Activated CD4-positive, alpha-beta T cell treated with anti-CD3 and anti-CD28 coated beads, Interleukin-2, amount 50 U/mL, for 16 hours (primary cell): ENCODE data around the gene NCOA3.

Experiments used
- DNase-seq: peaks from one replicate; pipeline ENCODE4 v3.0.0-alpha.2; 2020

Gene NCOA3

GRCh38 chr20:47645632-47646031 is 143.9 kb downstream of the NCOA3 start:
- no peak for DNase-seq

GRCh38 chr20:47647994-47648393 is 146.3 kb downstream of the NCOA3 start:
- DNase-seq: no peak

DNA sequence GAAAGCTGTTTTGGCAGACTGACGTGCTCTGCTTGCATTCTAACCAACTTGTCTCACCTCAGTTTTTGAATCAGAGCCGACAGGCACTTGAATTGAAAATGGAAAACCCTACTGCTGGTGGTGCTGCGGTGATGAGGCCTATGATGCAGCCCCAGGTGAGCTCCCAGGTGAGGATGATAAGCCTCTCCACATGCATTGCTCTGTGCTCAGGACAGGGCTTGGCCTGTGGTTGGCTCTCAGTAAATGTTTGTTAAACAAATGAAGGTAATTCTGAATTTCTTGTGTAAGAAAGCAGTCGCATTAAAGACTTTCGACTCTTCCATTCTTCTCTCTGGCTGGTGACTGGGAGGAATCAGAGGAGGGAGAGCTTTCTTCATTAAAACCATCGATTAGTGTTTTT is 147.3 kb downstream of the NCOA3 start:
- DNase-seq: no peak

- no peak for DNase-seq
Observed at GRCh38 chr20:47652301-47652700, 150.6 kb downstream of the NCOA3 start.

DNA sequence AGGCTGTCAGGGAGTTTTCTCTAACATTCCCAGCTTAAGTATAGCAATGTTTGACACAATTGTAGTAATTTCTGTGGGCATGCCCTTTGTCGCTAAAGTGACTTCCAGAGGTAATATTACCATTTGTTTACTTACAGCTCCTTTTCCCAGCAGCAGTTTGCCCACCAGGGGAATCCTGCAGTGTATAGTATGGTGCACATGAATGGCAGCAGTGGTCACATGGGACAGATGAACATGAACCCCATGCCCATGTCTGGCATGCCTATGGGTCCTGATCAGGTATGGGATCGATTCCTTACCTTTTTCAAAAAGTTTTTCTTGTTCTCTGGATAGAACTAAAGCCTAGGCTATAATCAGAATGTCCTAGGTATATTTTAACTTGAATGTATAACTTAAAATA is 151.1 kb downstream of the NCOA3 start:
- no peak for DNase-seq

- no peak for DNase-seq
Observed at GRCh38 chr20:47653869-47654268, 152.2 kb downstream of the NCOA3 start.

DNA sequence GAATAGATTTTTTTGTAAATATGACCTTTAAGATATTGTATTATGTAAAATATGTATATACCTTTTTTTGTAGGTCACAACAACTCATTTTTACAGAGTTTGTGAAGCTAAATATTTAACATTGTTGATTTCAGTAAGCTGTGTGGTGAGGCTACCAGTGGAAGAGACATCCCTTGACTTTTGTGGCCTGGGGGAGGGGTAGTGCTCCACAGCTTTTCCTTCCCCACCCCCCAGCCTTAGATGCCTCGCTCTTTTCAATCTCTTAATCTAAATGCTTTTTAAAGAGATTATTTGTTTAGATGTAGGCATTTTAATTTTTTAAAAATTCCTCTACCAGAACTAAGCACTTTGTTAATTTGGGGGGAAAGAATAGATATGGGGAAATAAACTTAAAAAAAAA is 152.7 kb downstream of the NCOA3 start:
- no peak for DNase-seq

- no peak for DNase-seq
Observed at GRCh38 chr20:47655635-47656034, 153.9 kb downstream of the NCOA3 start.

GRCh38 chr20:47656318-47656717 is 154.6 kb downstream of the NCOA3 start:
- no peak for DNase-seq

- DNase-seq: no peak
Observed at GRCh38 chr20:47659904-47660601, 158.4 kb downstream of the NCOA3 start.

DNA sequence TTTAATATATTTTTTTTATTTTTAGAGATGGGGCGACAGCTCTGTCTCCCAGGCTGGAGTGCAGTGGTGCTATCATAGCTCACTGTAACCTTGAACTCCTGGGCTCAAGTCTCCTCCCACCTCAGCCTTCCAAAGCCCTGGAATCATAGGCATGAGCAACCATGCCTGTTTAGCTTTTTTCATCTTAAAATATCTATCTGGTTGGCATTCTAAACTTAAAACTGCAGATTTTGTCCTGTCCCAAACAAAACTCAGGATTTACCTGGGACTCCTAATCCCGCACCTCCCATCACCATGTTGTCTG is 158.9 kb downstream of the NCOA3 start:
- no peak for DNase-seq

DNA sequence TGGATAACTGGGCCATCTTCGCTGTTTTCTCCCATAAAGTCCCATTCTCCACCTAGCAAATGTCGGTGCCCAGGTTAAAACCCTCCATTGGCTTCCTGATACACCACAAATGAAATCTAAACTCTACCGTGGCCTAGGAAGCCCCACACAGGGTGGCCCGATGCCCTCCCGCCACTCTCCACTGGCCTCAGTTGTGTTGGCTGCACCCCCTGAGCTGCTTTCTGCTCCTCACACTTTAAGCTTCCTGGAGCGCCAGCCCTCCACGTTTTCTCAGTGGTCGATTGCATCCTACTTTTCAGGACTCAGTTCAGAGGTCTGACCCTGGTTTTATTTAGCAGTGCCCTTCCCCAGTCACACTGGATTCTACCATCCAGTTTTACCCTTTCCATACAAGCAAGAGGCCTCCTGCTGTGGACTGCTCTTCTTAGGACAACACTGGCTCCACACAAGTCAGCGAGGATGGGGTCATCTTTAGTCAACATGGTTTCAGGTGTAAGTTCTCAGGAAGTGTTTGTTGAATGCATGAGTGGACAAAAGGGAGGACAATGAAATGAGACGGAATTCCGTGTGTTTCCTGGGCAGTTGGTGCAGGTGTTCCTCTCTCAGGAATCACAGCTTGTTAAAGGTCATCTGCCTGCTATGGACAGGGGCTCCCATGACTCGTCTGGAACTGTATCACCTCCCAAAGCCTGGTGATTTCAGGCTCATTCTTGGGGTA is 159.5 kb downstream of the NCOA3 start:
- DNase-seq: no peak

- no peak for DNase-seq
Observed at GRCh38 chr20:47661714-47662113, 160.0 kb downstream of the NCOA3 start.

DNA sequence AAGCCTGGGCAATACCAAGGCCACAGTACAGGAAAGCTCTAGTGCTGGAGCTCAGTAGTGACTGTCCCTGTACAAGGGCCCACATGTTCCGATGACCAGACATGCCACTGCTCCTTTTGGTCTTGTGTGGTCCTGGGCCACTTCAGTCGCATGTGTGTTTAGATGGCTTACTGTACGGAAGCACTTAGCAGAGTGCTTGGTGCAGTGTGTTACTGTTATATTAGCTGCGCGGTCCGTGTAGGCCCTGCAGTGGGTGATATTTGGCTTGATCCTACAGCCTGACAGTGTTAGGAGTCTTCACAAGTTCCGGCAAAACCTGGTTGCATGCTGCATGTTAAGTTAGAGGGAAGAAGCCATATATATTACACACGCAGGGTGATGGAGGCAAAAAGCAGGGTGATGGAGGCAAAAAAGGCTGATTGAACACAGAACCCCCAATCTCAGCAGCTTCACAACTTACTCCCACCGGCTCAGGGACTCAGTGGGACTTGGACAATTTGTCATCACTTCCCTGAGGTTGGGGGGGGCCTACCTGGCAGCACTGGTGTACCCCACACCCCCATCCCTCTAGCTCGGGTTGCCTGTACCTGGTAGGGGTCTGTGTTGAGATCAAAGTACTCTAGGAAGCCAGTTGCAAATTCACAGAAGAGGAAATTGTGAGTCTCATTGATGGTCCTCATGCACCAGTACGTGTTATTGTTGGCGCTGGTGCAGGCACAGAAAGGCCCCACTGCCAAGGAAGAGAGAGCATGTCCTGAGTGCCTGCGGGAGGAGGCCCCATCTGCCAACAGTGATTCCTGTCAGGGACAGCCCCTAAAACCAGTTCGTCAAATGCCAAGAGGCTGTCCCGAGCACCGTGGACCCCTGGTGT is 161.0 kb downstream of the NCOA3 start:
- DNase-seq: no peak

DNA sequence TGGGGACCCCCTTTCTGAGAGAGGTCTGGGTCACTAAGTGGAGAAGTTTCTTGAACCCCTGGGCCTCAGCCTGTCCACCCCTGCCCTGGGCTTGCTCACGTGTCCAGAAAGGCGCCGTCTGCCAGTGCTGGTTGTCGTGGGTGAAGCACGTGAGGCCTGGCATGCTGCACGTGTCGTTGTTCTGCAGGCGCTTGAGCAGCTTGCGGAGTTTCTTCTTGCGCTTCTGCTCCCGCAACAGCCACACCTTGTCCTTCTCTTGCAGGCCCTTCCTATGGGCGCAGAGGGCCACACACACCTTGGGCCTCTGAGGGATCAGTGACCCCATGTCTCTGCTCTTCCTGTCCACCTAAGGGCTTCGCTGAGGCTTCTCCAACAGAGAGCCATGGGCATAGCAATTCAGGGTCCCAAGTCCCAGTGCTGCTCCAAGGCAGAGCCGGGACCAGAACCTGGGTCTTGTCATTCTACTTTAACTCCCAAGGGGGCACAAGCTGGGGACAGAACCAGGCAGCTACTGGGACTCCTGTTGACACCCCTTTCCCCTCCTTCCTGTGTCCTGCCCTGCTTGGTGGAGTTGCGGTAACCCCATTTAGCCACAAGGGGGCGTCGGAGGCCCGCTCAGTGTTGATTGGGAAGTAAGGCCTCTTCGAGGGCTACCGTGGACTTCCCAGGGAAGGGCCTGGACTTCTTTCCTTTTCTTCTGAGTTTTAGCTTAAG is 161.8 kb downstream of the NCOA3 start:
- DNase-seq: peak; percentile 80

DNA sequence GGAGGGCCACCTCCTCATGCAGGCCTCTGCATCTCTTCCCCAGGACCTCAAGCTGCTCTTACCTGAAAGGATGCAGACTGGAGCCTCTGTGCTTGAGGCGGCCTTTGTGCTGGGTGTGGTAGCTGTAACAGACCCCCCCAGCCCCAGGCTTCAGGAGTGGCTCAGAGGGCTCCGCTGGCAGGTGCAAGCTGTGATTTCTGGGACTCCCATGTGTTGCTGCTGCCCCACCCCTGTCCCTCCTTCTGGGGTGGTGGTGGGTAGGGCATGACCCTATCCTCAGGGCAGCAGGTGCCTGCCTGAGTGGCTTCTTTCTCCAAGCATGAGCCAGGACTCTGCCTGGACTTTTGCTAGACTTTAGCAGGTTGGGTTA is 162.4 kb downstream of the NCOA3 start:
- DNase-seq: no peak

DNA sequence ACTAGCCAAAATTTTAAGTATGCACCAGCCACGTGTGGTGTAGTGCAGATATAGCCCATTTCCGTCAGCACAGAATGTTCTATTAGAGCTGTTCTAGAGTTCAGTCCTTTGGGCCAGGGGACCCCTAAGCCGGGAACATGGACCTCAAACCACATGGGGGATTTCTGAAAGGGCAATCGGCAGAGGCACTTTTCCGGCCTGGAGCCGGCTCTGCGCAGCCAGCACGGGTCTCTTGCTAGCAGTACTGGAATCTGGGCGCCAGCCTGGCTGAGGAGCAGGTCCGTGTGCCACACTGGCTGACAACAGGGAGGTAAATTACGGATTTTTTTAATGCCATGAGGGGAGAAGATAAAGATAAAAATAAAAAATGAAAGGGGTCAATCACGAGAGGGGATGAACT is 163.1 kb downstream of the NCOA3 start:
- DNase-seq: no peak

DNA sequence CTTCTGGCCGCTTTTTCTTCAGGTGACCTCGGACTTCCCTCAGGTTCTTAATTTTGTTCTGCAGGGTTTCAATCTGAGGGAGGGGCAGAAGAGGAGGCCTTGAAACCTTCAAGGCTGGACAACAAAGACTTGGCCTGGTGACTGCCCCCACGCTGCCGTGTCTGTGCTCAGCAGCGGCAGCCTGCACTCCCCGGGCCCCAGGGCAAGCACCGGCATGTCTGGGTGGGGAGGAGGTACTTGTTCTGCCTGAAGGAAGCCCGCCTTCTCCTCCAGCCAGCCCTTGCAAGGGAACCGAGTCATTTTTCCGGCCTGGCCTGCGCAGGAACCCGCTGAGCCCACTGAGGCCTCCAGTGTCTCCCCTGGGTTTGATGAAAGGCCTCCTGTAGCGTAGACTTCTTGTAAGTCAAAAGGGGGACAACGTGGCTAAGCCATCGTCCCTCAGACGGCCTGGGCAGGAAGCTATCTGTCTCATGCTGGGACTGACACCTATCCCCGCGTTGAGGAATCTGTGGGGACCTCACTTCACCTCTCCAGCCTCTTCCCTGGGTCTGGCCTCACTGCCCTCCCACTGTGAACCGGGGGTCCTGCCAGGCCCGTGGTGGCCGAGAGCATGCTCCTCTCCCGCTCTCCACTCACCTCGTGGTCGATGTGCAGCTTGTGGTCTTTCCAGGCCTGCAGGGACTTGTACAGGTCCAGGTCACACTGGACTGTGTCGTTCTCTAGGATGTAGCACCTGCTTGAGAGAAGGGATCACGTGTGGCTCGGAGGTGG is 163.7 kb downstream of the NCOA3 start:
- DNase-seq: no peak

DNA sequence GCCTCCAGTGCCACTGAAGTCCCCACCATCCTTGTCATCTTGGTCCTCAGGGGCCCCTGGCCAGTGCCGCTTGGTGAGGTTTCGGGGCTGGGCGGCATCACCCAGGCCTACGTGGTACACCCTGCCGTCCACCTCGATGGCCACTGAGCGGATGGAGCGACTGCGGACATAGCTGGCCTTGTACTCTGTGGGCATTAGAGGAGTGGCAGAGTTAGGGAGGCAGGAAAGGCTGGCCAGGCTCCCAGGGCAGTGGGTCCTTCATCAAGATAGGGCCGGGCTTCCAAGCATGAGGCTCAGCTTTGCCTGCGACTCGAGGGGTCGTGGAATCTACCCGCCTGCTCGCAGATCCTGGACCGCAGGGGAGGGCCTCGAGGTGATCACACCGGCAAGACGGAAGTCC is 164.6 kb downstream of the NCOA3 start:
- no peak for DNase-seq

DNA sequence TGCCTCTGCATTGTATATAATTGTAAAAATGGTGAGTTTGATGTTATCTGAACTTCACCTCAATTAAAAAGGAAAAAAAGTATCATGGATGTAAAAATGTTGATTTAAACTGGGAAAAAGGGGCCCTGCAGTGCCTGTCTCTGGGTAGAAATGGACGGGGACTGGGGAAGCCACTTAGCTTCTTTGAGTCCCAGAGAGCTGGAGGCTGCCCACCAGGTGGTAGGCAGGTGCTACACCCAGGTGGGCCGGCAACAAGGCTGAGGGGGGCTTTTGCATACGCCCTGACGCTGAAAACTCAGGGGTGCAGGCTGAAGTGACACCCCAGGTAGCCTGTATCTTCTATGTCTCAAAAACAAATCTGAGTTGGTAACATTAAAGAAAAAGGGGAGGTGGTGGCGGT is 165.4 kb downstream of the NCOA3 start:
- DNase-seq: no peak

GRCh38 chr20:47667531-47668312 is 166.0 kb downstream of the NCOA3 start:
- DNase-seq: no peak
